HepG2 (cell line): Measurements from ENCODE around the gene APOD. TPM values are rescaled to one million over a fixed set of nuclear protein-coding genes. Genes with fewer than 3 reads are reported as not detected.
A peak's percentile ranks its signal among the peaks of the same experiment; 100 is the strongest.

ENCODE experiments used
- CC2D1A ChIP-seq: sonication (generic); formaldehyde crosslinking; IDR thresholded peaks from 2 replicates; pipeline ENCODE4 v1.8.1; 2023; ENCODE audit warnings: mild to moderate bottlenecking, missing genetic modification reagents
- ELF4 ChIP-seq: sonication (generic); formaldehyde crosslinking; IDR thresholded peaks from 2 replicates; pipeline ENCODE4 v1.5.0; 2020; ENCODE audit warnings: missing genetic modification reagents, mild to moderate bottlenecking, moderate library complexity, borderline replicate concordance
- PRPF4 ChIP-seq: fragments of 200-400 bp; formaldehyde crosslinking; IDR thresholded peaks from 2 replicates; pipeline ENCODE4 v1.6.1; 2016; ENCODE audit warnings: low read length, low read depth; ENCODE audit not compliant: poor library complexity, severe bottlenecking
- RFX1 ChIP-seq: fragments of 450-650 bp; IDR thresholded peaks from 2 replicates; pipeline ENCODE4 v1.6.1; 2017
- SP2 ChIP-seq: sonication (generic); formaldehyde crosslinking; IDR thresholded peaks from 2 replicates; pipeline ENCODE4 v1.5.1; 2020; ENCODE audit warnings: mild to moderate bottlenecking, missing genetic modification reagents
- TRIM24 ChIP-seq: sonication (generic); formaldehyde crosslinking; IDR thresholded peaks from 2 replicates; pipeline ENCODE4 v1.8.0; 2022; ENCODE audit warnings: mild to moderate bottlenecking, missing genetic modification reagents
- XBP1 ChIP-seq: sonication (generic); formaldehyde crosslinking; IDR thresholded peaks from 2 replicates; pipeline ENCODE4 v1.5.0; 2020; ENCODE audit warnings: missing genetic modification reagents
- ZHX2 ChIP-seq, 2 experiments: sonication (generic) in 1 of 2; formaldehyde crosslinking in 1 of 2; IDR thresholded peaks; 2 replicates each; pipeline versions ENCODE4 v1.6.1 to v1.9.0; 2014 to 2022; ENCODE audit warnings: antibody characterized with exemption in 1 of 2, borderline replicate concordance in 1 of 2, inconsistent platforms in 1 of 2, low read depth in 1 of 2, missing genetic modification reagents in 1 of 2
- ZNF232 ChIP-seq: sonication (generic); formaldehyde crosslinking; IDR thresholded peaks from 2 replicates; pipeline ENCODE4 v1.4.0; 2020; ENCODE audit warnings: missing genetic modification reagents, borderline replicate concordance
- ZNF260 ChIP-seq: sonication (generic); formaldehyde crosslinking; IDR thresholded peaks from 2 replicates; pipeline ENCODE4 v1.4.0; 2020; ENCODE audit warnings: missing genetic modification reagents, low read depth, mild to moderate bottlenecking, borderline replicate concordance
- ZNF501 ChIP-seq: sonication (generic); formaldehyde crosslinking; IDR thresholded peaks from 2 replicates; pipeline ENCODE4 v1.5.1; 2020; ENCODE audit warnings: mild to moderate bottlenecking, moderate library complexity, missing genetic modification reagents
- ZNF605 ChIP-seq: sonication (generic); formaldehyde crosslinking; IDR thresholded peaks from 2 replicates; pipeline ENCODE4 v1.8.0; 2022; ENCODE audit warnings: mild to moderate bottlenecking, missing genetic modification reagents
- ZSCAN12 ChIP-seq: sonication (generic); formaldehyde crosslinking; IDR thresholded peaks from 2 replicates; pipeline ENCODE4 v1.9.0; 2021; ENCODE audit warnings: mild to moderate bottlenecking, missing genetic modification reagents
- polyA plus RNA-seq, 8 experiments: library from polyadenylated mRNA; depleted of rRNA in 3 of 8; stranded (reverse) in 7 of 8; unstranded in 1 of 8; fragments of >200 nt; fragmentation: Illumina TruSeq in 4 of 8; extraction: Trizol in 4 of 8; gene quantifications; 2 replicates each; pipeline versions ENCODE4 v1.2.1 to v1.2.3, GENCODE V29; 2011 to 2016; ENCODE audit warnings: low read depth in 4 of 8, missing spikeins in 1 of 8, mixed read lengths in 1 of 8; ENCODE audit not compliant: insufficient read depth in 1 of 8
- total RNA-seq, 5 experiments: library from RNA; depleted of rRNA; stranded (reverse); fragments of >200 nt; fragmentation: Illumina TruSeq; extraction: Trizol; gene quantifications; 2 replicates each; pipeline ENCODE4 v1.2.3, GENCODE V29; 2016; ENCODE audit warnings: low read depth in 1 of 5
- TF ChIP-seq, protein P1 (sequence below): sonication (generic); formaldehyde crosslinking; IDR thresholded peaks from 2 replicates; pipeline ENCODE4 v1.5.1; 2020; ENCODE audit warnings: missing genetic modification reagents, mild to moderate bottlenecking, borderline replicate concordance
- TF ChIP-seq, protein P2 (sequence below): sonication (generic); formaldehyde crosslinking; conservative IDR thresholded peaks from 2 replicates; pipeline ENCODE4 v1.4.0; 2020; ENCODE audit warnings: missing genetic modification reagents
- TF ChIP-seq, protein P3 (sequence below): IDR thresholded peaks from 2 replicates; pipeline ENCODE4 v1.6.1; 2016

The APOD gene
- total and polyA plus RNA-seq, 2 of the 13 experiments (the other 11 are each of a cell fraction or from before 2014, with no cell fraction given) = not detected

DNA sequence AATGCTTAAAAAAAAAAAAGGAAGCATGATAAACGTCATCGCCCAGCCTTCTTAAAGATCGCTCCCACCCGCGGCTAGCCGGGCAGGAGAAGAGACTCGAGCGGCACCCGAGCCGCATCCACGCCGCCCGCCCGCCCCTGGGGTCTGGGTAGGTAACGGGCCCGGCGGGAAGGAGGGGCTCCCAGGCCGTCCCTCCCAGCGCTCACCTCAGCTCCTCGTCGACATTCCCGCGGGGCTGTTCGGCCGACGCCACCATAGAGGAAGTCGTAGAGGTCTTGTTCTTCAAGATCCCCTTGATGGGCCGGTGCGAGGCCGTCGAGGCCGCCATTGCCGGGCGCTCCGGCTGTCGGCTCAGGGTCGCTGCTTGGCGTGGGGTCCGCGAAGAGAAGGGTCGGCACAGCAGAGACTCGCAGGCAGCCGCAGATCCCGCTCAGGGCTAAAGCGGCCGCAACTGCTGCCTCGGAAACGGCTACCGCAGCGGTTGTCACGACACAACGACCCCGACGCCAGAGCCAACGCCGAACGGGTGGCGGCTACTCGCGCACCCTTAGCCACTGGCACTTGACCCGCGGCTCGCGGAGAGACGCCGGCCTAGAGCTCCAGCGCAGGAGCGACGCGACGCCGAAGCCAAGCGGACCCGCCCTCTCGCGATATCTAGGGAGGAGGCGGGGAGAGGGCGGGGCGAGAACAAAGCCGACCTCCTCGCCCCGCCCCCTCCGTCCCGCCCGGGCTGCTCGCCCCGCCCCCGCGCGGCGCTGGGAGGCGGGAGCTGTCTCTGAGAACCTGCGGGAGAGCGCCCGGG lies 40.8 kb downstream of the APOD start, which contains the start of gene PPP1R2 (continued):
- TF ChIP-seq ZHX2 (IDR thresholded peaks at IDR 0.05; ENCODE audit: low read depth) (peak; percentile 42; the same call in 1 of the 2 replicates), ZHX2 (CRISPR knock-in tag; IDR thresholded peaks at IDR 0.05; ENCODE audit: borderline replicate concordance) (peak; percentile 43; the same call in 1 of the 2 replicates), SP2 (CRISPR knock-in tag) (no peak), ZNF232 (CRISPR knock-in tag) (no peak), ZNF260 (CRISPR knock-in tag) (no peak), ELF4 (CRISPR knock-in tag) (no peak), XBP1 (CRISPR knock-in tag) (no peak), ZNF501 (0 out of 2 replicates have a peak, but pooled peaks have one; percentile 26), RFX1 (no peak), ZNF605 (CRISPR knock-in tag) (no peak), TRIM24 (CRISPR knock-in tag) (no peak), CC2D1A (no peak), ZSCAN12 (CRISPR knock-in tag) (peak; percentile 46; the same call in 1 of the 2 replicates), PRPF4 (no peak)
- TF ChIP-seq, protein P1, sequence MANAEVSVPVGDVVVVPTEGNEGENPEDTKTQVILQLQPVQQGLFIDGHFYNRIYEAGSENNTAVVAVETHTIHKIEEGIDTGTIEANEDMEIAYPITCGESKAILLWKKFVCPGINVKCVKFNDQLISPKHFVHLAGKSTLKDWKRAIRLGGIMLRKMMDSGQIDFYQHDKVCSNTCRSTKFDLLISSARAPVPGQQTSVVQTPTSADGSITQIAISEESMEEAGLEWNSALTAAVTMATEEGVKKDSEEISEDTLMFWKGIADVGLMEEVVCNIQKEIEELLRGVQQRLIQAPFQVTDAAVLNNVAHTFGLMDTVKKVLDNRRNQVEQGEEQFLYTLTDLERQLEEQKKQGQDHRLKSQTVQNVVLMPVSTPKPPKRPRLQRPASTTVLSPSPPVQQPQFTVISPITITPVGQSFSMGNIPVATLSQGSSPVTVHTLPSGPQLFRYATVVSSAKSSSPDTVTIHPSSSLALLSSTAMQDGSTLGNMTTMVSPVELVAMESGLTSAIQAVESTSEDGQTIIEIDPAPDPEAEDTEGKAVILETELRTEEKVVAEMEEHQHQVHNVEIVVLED = peak; percentile 72; the same call in 1 of the 2 replicates
- TF ChIP-seq, protein P2, sequence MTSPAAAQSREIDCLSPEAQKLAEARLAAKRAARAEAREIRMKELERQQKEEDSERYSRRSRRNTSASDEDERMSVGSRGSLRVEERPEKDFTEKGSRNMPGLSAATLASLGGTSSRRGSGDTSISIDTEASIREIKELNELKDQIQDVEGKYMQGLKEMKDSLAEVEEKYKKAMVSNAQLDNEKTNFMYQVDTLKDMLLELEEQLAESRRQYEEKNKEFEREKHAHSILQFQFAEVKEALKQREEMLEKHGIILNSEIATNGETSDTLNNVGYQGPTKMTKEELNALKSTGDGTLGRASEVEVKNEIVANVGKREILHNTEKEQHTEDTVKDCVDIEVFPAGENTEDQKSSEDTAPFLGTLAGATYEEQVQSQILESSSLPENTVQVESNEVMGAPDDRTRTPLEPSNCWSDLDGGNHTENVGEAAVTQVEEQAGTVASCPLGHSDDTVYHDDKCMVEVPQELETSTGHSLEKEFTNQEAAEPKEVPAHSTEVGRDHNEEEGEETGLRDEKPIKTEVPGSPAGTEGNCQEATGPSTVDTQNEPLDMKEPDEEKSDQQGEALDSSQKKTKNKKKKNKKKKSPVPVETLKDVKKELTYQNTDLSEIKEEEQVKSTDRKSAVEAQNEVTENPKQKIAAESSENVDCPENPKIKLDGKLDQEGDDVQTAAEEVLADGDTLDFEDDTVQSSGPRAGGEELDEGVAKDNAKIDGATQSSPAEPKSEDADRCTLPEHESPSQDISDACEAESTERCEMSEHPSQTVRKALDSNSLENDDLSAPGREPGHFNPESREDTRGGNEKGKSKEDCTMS (CRISPR knock-in tag) = no peak
- TF ChIP-seq, protein P3, sequence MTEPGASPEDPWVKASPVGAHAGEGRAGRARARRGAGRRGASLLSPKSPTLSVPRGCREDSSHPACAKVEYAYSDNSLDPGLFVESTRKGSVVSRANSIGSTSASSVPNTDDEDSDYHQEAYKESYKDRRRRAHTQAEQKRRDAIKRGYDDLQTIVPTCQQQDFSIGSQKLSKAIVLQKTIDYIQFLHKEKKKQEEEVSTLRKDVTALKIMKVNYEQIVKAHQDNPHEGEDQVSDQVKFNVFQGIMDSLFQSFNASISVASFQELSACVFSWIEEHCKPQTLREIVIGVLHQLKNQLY (CRISPR knock-in tag) = no peak
